Astrocyte (in vitro differentiated cells and primary cell): Measurements from ENCODE around the gene TXNDC15. TPM values are rescaled to one million over a fixed set of nuclear protein-coding genes. Genes with fewer than 3 reads are reported as not detected.

Experiments used
- DNase-seq: peaks from one replicate; pipeline ENCODE4 v3.0.0-alpha.2; 2010; ENCODE audit warnings: low read depth
- FAIRE-seq: peaks from 2 replicates; lab custom pipeline; 2011; peaks lifted over from hg19 to GRCh38; lab: Jason Lieb, UNC
- H2AFZ ChIP-seq: 2 replicates; pipeline ENCODE4 v1.6.0; 2012; ENCODE audit warnings: low read depth, low read length, inconsistent platforms
- H3K27ac ChIP-seq: 2 replicates; pipeline ENCODE4 v1.5.1; 2011; ENCODE audit warnings: low read depth, low read length, inconsistent platforms
- H3K27me3 ChIP-seq: 2 replicates; pipeline ENCODE4 v1.6.0; 2011; ENCODE audit warnings: low read length, inconsistent platforms; ENCODE audit not compliant: insufficient read depth
- H3K36me3 ChIP-seq: 2 replicates; pipeline ENCODE4 v1.5.1; 2011; ENCODE audit warnings: low read length, inconsistent platforms; ENCODE audit not compliant: insufficient read depth
- H3K4me1 ChIP-seq: 2 replicates; pipeline ENCODE4 v1.5.1; 2011; ENCODE audit warnings: low read length, inconsistent platforms; ENCODE audit not compliant: insufficient read depth
- H3K4me2 ChIP-seq: 2 replicates; pipeline ENCODE4 v1.6.0; 2012; ENCODE audit warnings: low read length, inconsistent platforms
- H3K4me3 ChIP-seq: 2 replicates; pipeline ENCODE4 v1.5.1; 2011; ENCODE audit warnings: low read depth, mild to moderate bottlenecking, low read length, inconsistent platforms; ENCODE audit not compliant: insufficient read depth
- H3K79me2 ChIP-seq: 2 replicates; pipeline ENCODE4 v1.6.0; 2012; ENCODE audit warnings: mild to moderate bottlenecking, low read length, inconsistent platforms; ENCODE audit not compliant: insufficient read depth
- H3K9ac ChIP-seq: 2 replicates; pipeline ENCODE4 v1.6.0; 2012; ENCODE audit warnings: mild to moderate bottlenecking, low read length, inconsistent platforms
- H3K9me3 ChIP-seq: 2 replicates; pipeline ENCODE4 v1.5.1; 2012; ENCODE audit warnings: low read depth, mild to moderate bottlenecking, low read length, inconsistent platforms; ENCODE audit not compliant: insufficient read depth
- H4K20me1 ChIP-seq: 2 replicates; pipeline ENCODE4 v1.6.0; 2012; ENCODE audit warnings: low read length, inconsistent platforms; ENCODE audit not compliant: insufficient read depth
- H3K27ac Mint-ChIP-seq: one replicate; pipeline ENCODE4 v1.8.0; 2021; ENCODE audit warnings: mild to moderate bottlenecking, mixed read lengths; ENCODE audit not compliant: unreplicated experiment
- H3K27me3 Mint-ChIP-seq: one replicate; pipeline ENCODE4 v1.8.0; 2021; ENCODE audit warnings: low read depth, mixed read lengths; ENCODE audit not compliant: unreplicated experiment
- H3K36me3 Mint-ChIP-seq: one replicate; pipeline ENCODE4 v1.8.0; 2021; ENCODE audit warnings: low read depth, mixed read lengths; ENCODE audit not compliant: unreplicated experiment
- H3K4me1 Mint-ChIP-seq: one replicate; pipeline ENCODE4 v1.8.0; 2021; ENCODE audit warnings: low read depth, mixed read lengths; ENCODE audit not compliant: unreplicated experiment
- H3K4me3 Mint-ChIP-seq: one replicate; pipeline ENCODE4 v1.8.0; 2021; ENCODE audit warnings: mild to moderate bottlenecking, moderate library complexity, mixed read lengths; ENCODE audit not compliant: unreplicated experiment
- H3K9me3 Mint-ChIP-seq: one replicate; pipeline ENCODE4 v1.8.0; 2021; ENCODE audit warnings: mild to moderate bottlenecking, mixed read lengths; ENCODE audit not compliant: unreplicated experiment
- EZH2 ChIP-seq: IDR thresholded peaks from 2 replicates; pipeline ENCODE4 v1.6.1; 2012; ENCODE audit warnings: mild to moderate bottlenecking, low read length, inconsistent platforms; ENCODE audit not compliant: insufficient read depth
- total RNA-seq: library from RNA; stranded (reverse); gene quantifications from 2 replicates; pipeline ENCODE4 v1.2.1, GENCODE V29; 2021
- TF ChIP-seq, protein P1 (sequence below): IDR thresholded peaks from 2 replicates; pipeline ENCODE4 v1.5.1; 2011; ENCODE audit warnings: low read depth, mild to moderate bottlenecking, inconsistent platforms, low read length, moderate library complexity; ENCODE audit not compliant: insufficient read depth

Gene TXNDC15
- total RNA-seq, 1 donor from 2014 or later: 65.6 TPM

DNA sequence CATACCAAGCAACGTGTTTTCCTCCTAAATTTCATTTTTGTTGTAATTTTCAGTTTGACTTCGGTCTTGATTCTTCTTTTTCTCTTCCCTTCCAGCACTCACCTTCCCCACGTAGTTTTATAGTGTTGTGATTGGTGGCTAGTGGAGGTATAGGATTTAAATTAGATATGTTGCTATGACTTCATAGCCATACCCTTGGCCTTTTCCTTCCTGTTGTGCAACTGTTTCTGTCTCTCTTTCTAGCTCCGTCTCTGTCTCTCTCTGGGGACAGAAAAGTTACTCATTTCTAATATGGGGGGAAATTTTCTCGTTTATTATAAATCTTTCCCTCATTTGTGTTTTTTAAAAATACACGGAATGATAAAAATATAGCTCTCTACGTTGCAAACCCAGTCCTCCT lies 49.0 kb upstream of the TXNDC15 start:
- FAIRE-seq: no peak
- H3K4me1 Mint-ChIP-seq: no peaks in the 10 kb centered on the region
- Histone ChIP-seq H3K27ac (no peak overlapping the region), H3K4me1 (no peaks in the 10 kb centered on the region), H3K4me2 (no peak overlapping the region), H3K79me2 (no peaks in the 10 kb centered on the region), H3K9me3 (no peaks in the 10 kb centered on the region), H3K4me3 (no peak overlapping the region), H2AFZ (no peak overlapping the region), H3K9ac (no peak overlapping the region), H4K20me1 (no peaks in the 10 kb centered on the region), H3K36me3 (peaks cover 26% of the 10 kb centered on the region), H3K27me3 (no peaks in the 10 kb centered on the region)
- H3K36me3 Mint-ChIP-seq: peaks cover 5% of the 10 kb centered on the region
- H3K27ac Mint-ChIP-seq: no peak overlapping the region
- DNase-seq: no peak
- H3K4me3 Mint-ChIP-seq: no peak overlapping the region
- no peaks in the 10 kb centered on the region for H3K9me3 Mint-ChIP-seq
- no peak for TF ChIP-seq EZH2
- TF ChIP-seq, protein P1, sequence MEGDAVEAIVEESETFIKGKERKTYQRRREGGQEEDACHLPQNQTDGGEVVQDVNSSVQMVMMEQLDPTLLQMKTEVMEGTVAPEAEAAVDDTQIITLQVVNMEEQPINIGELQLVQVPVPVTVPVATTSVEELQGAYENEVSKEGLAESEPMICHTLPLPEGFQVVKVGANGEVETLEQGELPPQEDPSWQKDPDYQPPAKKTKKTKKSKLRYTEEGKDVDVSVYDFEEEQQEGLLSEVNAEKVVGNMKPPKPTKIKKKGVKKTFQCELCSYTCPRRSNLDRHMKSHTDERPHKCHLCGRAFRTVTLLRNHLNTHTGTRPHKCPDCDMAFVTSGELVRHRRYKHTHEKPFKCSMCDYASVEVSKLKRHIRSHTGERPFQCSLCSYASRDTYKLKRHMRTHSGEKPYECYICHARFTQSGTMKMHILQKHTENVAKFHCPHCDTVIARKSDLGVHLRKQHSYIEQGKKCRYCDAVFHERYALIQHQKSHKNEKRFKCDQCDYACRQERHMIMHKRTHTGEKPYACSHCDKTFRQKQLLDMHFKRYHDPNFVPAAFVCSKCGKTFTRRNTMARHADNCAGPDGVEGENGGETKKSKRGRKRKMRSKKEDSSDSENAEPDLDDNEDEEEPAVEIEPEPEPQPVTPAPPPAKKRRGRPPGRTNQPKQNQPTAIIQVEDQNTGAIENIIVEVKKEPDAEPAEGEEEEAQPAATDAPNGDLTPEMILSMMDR: no peak
- H3K27me3 Mint-ChIP-seq: no peaks in the 10 kb centered on the region

DNA sequence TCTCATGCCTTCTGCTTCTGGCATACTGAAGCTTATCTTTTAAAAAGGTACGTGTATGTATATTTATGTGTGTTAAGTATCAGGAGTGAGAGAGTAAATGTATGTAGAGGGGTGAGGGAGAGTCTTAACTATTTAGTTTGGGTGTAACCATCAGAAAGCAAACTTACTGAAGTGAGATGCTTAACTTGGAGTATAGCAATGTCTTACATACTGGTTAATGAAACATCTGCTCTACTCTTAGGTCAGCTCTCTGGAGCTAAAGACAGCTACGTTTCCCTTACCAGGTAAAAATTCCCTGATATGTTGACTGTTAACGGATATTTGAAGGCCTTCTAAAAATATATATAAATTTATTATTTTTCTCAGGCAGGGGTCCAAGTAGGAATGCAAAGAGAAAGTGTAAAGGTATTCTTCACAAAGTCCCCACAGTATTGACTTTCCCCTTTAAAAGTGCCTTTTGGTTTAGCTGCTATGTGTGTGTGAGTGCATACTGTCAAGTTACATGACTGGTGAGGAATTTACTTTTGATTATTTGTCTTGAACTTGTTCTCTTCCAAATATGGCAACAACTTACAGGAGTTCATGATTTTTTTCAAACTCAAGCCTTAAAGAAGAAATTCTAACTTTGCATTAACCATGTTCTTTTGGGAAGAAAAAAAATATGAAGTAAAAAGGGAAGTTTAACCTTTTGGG lies 40.7 kb upstream of the TXNDC15 start:
- Histone ChIP-seq H3K36me3 (peaks cover 11% of the 10 kb centered on the region), H3K27ac (peak overlapping the region; percentile 33), H3K9me3 (no peaks in the 10 kb centered on the region), H3K4me2 (peak overlapping the region; percentile 14), H4K20me1 (no peaks in the 10 kb centered on the region), H3K4me1 (peaks cover 20% of the 10 kb centered on the region), H2AFZ (no peak overlapping the region), H3K4me3 (no peak overlapping the region), H3K27me3 (no peaks in the 10 kb centered on the region), H3K79me2 (no peaks in the 10 kb centered on the region), H3K9ac (no peak overlapping the region)
- no peak for TF ChIP-seq EZH2
- TF ChIP-seq, protein P1: no peak
- Mint-ChIP-seq H3K4me1 (peaks cover 10% of the 10 kb centered on the region), H3K27ac (peak overlapping the region; percentile 84), H3K36me3 (peaks cover 3% of the 10 kb centered on the region), H3K9me3 (no peaks in the 10 kb centered on the region), H3K4me3 (no peak overlapping the region), H3K27me3 (no peaks in the 10 kb centered on the region)
- FAIRE-seq (peak; percentile 34), DNase-seq (peak; percentile 61)

DNA sequence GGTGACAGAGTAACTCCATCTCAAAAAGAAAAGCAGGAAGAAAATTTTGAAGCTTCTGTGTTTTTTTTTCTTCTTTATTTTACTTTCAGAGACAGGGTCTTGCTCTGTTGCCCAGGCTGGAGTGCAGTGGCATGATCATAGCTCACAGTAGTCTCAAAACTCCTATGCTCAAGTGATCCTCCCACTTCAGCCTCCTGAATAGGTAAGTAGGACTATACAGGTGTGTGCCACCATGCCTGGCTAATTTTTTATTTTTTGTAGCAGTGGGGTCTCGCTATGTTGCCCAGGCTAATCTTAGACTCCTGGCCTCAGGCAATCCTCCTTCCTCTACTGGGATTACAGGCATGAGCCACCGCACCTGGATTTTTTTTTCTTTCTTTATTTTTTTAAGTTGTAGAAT lies 38.5 kb upstream of the TXNDC15 start:
- Histone ChIP-seq H3K4me2 (no peak overlapping the region), H3K9me3 (no peaks in the 10 kb centered on the region), H3K4me3 (no peak overlapping the region), H3K9ac (no peak overlapping the region), H3K4me1 (peaks cover 20% of the 10 kb centered on the region), H3K36me3 (peaks cover 7% of the 10 kb centered on the region), H3K27me3 (no peaks in the 10 kb centered on the region), H4K20me1 (no peaks in the 10 kb centered on the region), H3K79me2 (no peaks in the 10 kb centered on the region), H3K27ac (no peak overlapping the region), H2AFZ (no peak overlapping the region)
- Mint-ChIP-seq H3K4me1 (peaks cover 12% of the 10 kb centered on the region), H3K36me3 (peaks cover 7% of the 10 kb centered on the region), H3K27me3 (no peaks in the 10 kb centered on the region), H3K9me3 (no peaks in the 10 kb centered on the region), H3K4me3 (no peak overlapping the region), H3K27ac (no peak overlapping the region)
- TF ChIP-seq, protein P1: no peak
- no peak for TF ChIP-seq EZH2
- DNase-seq (no peak), FAIRE-seq (no peak)
